MM.1S (cell line): Measurements from ENCODE around the gene COL11A2.

Experiments
- DNase-seq: peaks from one replicate; pipeline ENCODE4 v3.0.0-alpha.2; 2015
- H2AFZ ChIP-seq: fragments of 300-600 bp; sonication (generic); 2 replicates; pipeline ENCODE4 v1.6.0; 2016; ENCODE audit warnings: antibody characterized with exemption, low read length
- H3F3A ChIP-seq: fragments of 300-600 bp; sonication (generic); 2 replicates; pipeline ENCODE4 v1.6.1; 2016; ENCODE audit warnings: mild to moderate bottlenecking, antibody characterized with exemption, low read length, moderate library complexity, mixed read lengths; ENCODE audit not compliant: insufficient read depth
- H3K27ac ChIP-seq: fragments of 300-600 bp; sonication (generic); 2 replicates; pipeline ENCODE4 v1.5.1; 2016; ENCODE audit warnings: mild to moderate bottlenecking, low read length
- H3K27me3 ChIP-seq: fragments of 300-600 bp; sonication (generic); replicated peaks from 2 replicates; pipeline ENCODE4 v1.6.0; 2016; ENCODE audit warnings: low read length; ENCODE audit not compliant: insufficient read depth
- H3K36me3 ChIP-seq: fragments of 300-600 bp; sonication (generic); replicated peaks from 2 replicates; pipeline ENCODE4 v1.6.1; 2016; ENCODE audit warnings: mild to moderate bottlenecking, low read length, mixed read lengths; ENCODE audit not compliant: insufficient read depth
- H3K4me1 ChIP-seq: fragments of 300-600 bp; sonication (generic); 2 replicates; pipeline ENCODE4 v1.6.1; 2016; ENCODE audit warnings: low read length, mixed read lengths
- H3K4me2 ChIP-seq: fragments of 300-600 bp; sonication (generic); 2 replicates; pipeline ENCODE4 v1.6.0; 2016; ENCODE audit warnings: low read depth, low read length
- H3K4me3 ChIP-seq: fragments of 300-600 bp; sonication (generic); 2 replicates; pipeline ENCODE4 v1.5.1; 2016; ENCODE audit warnings: low read length, mixed read lengths
- H3K79me2 ChIP-seq: fragments of 300-600 bp; sonication (generic); 2 replicates; pipeline ENCODE4 v1.6.1; 2016; ENCODE audit warnings: mixed run types, low read length, mixed read lengths
- H3K9ac ChIP-seq: fragments of 300-600 bp; sonication (generic); 2 replicates; pipeline ENCODE4 v1.6.1; 2016; ENCODE audit warnings: low read length, mixed read lengths
- H3K9me2 ChIP-seq: fragments of 300-600 bp; sonication (generic); replicated peaks from 2 replicates; pipeline ENCODE4 v1.6.1; 2016; ENCODE audit warnings: mild to moderate bottlenecking, low read length, mixed read lengths; ENCODE audit not compliant: insufficient read depth
- H3K9me3 ChIP-seq: fragments of 300-600 bp; sonication (generic); replicated peaks from 2 replicates; pipeline ENCODE4 v1.6.1; 2016; ENCODE audit warnings: mild to moderate bottlenecking, low read length, mixed read lengths; ENCODE audit not compliant: insufficient read depth
- H4K20me1 ChIP-seq: fragments of 300-600 bp; sonication (generic); 2 replicates; pipeline ENCODE4 v1.6.1; 2016; ENCODE audit warnings: mild to moderate bottlenecking, low read length, moderate library complexity, mixed read lengths; ENCODE audit not compliant: insufficient read depth
- EZH2 ChIP-seq: fragments of 300-600 bp; sonication (generic); optimal IDR thresholded peaks from 2 replicates; pipeline ENCODE3; 2017; ENCODE audit warnings: low read depth, mild to moderate bottlenecking, antibody characterized with exemption, low read length, mixed read lengths
- EZH2phosphoT487 ChIP-seq: fragments of 300-600 bp; sonication (generic); IDR thresholded peaks from 2 replicates; pipeline ENCODE4 v1.6.1; 2018; ENCODE audit warnings: antibody characterized with exemption, low read length
- TF ChIP-seq, protein P1 (sequence below): fragments of 300-600 bp; sonication (generic); IDR thresholded peaks from 2 replicates; pipeline ENCODE4 v1.5.1; 2016; ENCODE audit warnings: antibody characterized with exemption, low read length, mixed read lengths

The COL11A2 gene

DNA sequence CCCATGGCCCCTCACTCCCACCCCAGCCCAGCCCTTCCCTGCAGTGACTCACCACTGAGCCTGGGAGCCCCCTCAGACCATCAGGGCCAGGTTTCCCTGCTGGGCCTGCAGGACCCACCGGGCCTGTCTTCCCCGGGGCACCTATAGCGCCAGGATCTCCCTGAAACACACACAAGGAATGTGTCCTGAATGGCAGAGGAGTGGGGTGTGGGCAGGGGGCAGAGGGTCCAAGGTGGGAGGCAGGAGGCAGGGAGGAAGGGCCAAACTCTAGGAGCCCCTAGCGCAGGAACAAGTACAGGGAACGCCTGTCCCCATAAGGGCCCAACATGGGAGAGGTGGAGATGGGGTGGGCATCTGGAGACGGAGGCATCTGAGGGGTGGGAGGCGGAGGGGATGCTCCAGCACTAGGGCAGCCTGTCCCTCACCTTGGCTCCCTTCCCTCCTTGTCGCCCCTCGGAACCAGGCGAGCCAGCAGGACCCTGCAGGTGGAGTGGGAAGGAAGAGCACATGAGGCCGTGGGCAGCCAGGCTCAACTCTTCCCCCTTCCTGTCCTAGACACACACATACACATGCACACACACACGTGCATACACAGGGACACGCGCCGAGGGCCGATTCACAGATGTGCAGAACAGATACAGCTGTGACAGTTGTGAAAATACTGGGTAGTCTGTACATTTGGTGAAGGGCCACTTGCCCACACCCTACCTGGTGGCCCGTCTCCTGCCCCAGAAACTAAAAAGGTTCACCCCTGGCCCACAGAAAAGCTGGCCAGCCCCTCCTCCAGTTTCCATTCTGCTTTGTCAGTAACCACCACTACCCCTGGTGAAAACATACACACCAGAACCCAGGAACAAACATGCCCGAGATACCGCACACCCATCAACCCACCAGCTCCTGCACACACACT, 24.6 kb downstream of the COL11A2 start:
- Histone ChIP-seq H3K27me3 (peaks cover 24% of the 10 kb centered on the region), H3K79me2 (no peaks in the 10 kb centered on the region), H3K4me1 (no peaks in the 10 kb centered on the region), H3K9ac (no peak overlapping the region), H3K36me3 (no peaks in the 10 kb centered on the region), H3K4me2 (no peak overlapping the region), H2AFZ (no peak overlapping the region), H3K9me3 (no peaks in the 10 kb centered on the region), H3K27ac (no peak overlapping the region), H4K20me1 (no peaks in the 10 kb centered on the region), H3K4me3 (no peak overlapping the region), H3F3A (no peaks in the 10 kb centered on the region), H3K9me2 (no peaks in the 10 kb centered on the region)
- DNase-seq, result no peak
- no peak for TF ChIP-seq EZH2
- TF ChIP-seq EZH2phosphoT487, result no peak
- TF ChIP-seq, protein P1, sequence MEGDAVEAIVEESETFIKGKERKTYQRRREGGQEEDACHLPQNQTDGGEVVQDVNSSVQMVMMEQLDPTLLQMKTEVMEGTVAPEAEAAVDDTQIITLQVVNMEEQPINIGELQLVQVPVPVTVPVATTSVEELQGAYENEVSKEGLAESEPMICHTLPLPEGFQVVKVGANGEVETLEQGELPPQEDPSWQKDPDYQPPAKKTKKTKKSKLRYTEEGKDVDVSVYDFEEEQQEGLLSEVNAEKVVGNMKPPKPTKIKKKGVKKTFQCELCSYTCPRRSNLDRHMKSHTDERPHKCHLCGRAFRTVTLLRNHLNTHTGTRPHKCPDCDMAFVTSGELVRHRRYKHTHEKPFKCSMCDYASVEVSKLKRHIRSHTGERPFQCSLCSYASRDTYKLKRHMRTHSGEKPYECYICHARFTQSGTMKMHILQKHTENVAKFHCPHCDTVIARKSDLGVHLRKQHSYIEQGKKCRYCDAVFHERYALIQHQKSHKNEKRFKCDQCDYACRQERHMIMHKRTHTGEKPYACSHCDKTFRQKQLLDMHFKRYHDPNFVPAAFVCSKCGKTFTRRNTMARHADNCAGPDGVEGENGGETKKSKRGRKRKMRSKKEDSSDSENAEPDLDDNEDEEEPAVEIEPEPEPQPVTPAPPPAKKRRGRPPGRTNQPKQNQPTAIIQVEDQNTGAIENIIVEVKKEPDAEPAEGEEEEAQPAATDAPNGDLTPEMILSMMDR, result no peak

DNA sequence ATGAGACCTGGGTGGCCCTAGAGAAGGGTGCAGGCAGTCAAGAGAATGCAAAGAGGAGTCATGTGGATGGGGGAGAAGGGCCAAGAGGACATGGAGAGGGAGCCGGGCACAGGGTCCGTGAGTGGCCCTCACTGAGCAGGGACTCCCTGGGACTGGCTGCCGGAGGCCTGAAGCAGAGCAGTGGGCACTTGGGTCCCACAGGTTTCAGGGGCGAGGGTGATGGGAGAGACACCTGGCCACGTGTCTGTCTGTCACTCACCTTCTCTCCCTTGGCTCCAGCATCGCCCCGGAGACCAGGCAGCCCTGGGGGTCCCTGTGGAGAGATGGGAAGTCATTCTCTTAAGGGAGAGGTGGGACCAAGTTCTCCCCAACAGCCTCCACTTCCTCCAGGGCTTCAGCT, 25.5 kb downstream of the COL11A2 start:
- DNase-seq, result no peak
- TF ChIP-seq EZH2 (no peak), EZH2phosphoT487 (no peak)
- TF ChIP-seq, protein P1, result no peak
- Histone ChIP-seq H3K36me3 (no peaks in the 10 kb centered on the region), H3K9ac (no peak overlapping the region), H3K79me2 (no peaks in the 10 kb centered on the region), H3K9me2 (no peaks in the 10 kb centered on the region), H2AFZ (no peak overlapping the region), H3K27ac (no peak overlapping the region), H3K9me3 (no peaks in the 10 kb centered on the region), H4K20me1 (no peaks in the 10 kb centered on the region), H3K4me1 (no peaks in the 10 kb centered on the region), H3K4me3 (no peak overlapping the region), H3F3A (no peaks in the 10 kb centered on the region), H3K4me2 (no peak overlapping the region), H3K27me3 (peaks cover 24% of the 10 kb centered on the region)

DNA sequence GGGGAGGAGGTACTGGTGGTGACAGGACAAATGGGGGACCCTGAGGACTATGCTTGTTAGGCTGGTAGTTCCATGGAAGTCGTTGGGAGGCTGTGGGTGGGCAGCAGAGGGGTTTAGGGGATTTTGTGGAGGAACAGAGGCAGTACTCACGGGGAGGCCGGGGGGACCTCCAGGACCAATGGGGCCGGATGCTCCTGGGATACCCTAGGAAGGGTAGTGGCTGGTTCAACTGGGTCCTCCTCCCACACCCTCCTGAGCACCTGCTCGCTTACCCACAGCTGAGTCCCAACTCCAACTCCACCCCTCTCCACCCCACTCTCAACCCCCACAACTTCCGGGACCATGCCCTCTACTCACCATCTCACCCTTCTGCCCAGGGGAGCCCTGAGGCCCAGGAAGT, 25.9 kb downstream of the COL11A2 start:
- no peaks in the 10 kb centered on the region for H3K9me2 ChIP-seq
- no peak overlapping the region for H3K9ac ChIP-seq
- H3K27ac ChIP-seq, result no peak overlapping the region
- TF ChIP-seq, protein P1, result no peak
- TF ChIP-seq EZH2phosphoT487 (no peak), EZH2 (no peak)
- no peaks in the 10 kb centered on the region for H3K9me3 ChIP-seq
- H3K36me3 ChIP-seq, result no peaks in the 10 kb centered on the region
- no peaks in the 10 kb centered on the region for H3F3A ChIP-seq
- peaks cover 24% of the 10 kb centered on the region for H3K27me3 ChIP-seq
- no peak overlapping the region for H3K4me2 ChIP-seq
- no peak overlapping the region for H3K4me3 ChIP-seq
- no peaks in the 10 kb centered on the region for H3K79me2 ChIP-seq
- H2AFZ ChIP-seq, result no peak overlapping the region
- no peaks in the 10 kb centered on the region for H4K20me1 ChIP-seq
- DNase-seq, result no peak
- no peaks in the 10 kb centered on the region for H3K4me1 ChIP-seq
